Hepatocyte (in vitro differentiated cells): ENCODE data around the gene FANCM.

Experiments used
- EZH2phosphoT487 ChIP-seq: fragments of 200-600 bp; sonication (generic); IDR thresholded peaks from one replicate; pipeline ENCODE4 v1.6.1; 2018; ENCODE audit warnings: antibody characterized with exemption, mild to moderate bottlenecking, low read depth, moderate library complexity; ENCODE audit not compliant: unreplicated experiment, severe bottlenecking
- TF ChIP-seq, protein P1 (sequence below): fragments of 200-600 bp; sonication (generic); IDR thresholded peaks from 2 replicates; pipeline ENCODE4 v1.5.1; 2016; ENCODE audit warnings: antibody characterized with exemption, mild to moderate bottlenecking; ENCODE audit not compliant: poor library complexity

DNA sequence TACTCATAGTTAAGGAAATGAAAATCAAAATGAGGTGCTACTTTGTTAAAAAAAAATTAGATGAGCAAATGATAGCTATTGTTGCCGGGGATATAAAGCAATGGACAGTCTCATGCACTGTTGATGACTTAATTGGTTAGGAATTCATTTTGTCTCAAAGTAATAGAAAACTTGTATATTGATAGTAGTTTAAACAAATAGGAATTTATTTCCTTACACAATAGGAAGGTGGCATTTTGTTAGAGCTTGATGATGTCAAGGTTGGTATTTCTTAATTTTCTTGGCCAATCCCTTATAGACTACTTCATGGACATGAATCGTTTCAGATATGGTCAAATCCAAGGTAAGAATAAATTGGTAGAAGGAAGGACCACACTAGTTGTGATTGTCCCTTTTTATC lies 44.0 kb upstream of the FANCM start:
- no peak for TF ChIP-seq EZH2phosphoT487
- TF ChIP-seq, protein P1, sequence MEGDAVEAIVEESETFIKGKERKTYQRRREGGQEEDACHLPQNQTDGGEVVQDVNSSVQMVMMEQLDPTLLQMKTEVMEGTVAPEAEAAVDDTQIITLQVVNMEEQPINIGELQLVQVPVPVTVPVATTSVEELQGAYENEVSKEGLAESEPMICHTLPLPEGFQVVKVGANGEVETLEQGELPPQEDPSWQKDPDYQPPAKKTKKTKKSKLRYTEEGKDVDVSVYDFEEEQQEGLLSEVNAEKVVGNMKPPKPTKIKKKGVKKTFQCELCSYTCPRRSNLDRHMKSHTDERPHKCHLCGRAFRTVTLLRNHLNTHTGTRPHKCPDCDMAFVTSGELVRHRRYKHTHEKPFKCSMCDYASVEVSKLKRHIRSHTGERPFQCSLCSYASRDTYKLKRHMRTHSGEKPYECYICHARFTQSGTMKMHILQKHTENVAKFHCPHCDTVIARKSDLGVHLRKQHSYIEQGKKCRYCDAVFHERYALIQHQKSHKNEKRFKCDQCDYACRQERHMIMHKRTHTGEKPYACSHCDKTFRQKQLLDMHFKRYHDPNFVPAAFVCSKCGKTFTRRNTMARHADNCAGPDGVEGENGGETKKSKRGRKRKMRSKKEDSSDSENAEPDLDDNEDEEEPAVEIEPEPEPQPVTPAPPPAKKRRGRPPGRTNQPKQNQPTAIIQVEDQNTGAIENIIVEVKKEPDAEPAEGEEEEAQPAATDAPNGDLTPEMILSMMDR, result no peak
